ENCODE results near the gene MRPL42. TPM values are rescaled to one million over a fixed set of nuclear protein-coding genes. Genes with fewer than 3 reads are reported as not detected.

Gene MRPL42
- total and polyA plus RNA-seq, 2 experiments from 2014 or later: 41.5 to 92.5 TPM

- Histone ChIP-seq H3K27ac (no peak overlapping the region), H3K9me3 (ENCODE audit: low read depth) (no peaks in the 10 kb centered on the region), H3K36me3 (no peaks in the 10 kb centered on the region), H3K27me3 (peaks cover 3% of the 10 kb centered on the region), H3K4me1 (ENCODE audit: low read depth) (no peaks in the 10 kb centered on the region), H3K4me3 (no peak overlapping the region)
- TF ChIP-seq CTCF (IDR thresholded peaks at IDR 0.05; ENCODE audit: low read depth, low read length): no peak
- no peak for DNase-seq (ENCODE audit: low read depth in 1 of 2, low spot score in 1 of 2)
Measured at GRCh38 chr12:93460902-93461301, 6.4 kb upstream of the MRPL42 start.

DNA sequence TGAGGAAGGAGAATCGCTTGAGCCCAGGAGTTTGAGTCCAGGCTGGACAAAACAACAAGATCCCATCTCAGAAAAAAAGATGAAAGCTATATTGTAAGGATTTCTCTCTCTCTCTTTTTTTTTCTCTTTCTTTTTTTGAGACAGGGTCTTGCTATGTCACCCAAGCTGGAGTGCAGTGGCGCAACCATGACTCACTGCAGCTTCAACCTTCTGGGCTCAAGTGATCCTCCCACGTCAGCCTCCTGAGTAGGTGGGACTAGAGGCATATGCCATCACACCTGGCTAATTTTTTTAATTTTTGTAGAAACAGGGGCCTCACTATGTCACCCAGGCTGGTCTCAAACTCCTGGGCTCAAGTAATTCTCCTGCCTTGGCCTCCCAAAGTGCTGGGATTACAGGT is 5.8 kb upstream of the MRPL42 start:
- TF ChIP-seq CTCF (IDR thresholded peaks at IDR 0.05; ENCODE audit: low read depth, low read length): no peak
- peak in 1 of 2 donors; percentile 37 for DNase-seq (ENCODE audit: low read depth in 1 of 2, low spot score in 1 of 2)
- H3K9me3 ChIP-seq (ENCODE audit: low read depth): no peaks in the 10 kb centered on the region
- H3K36me3 ChIP-seq: no peaks in the 10 kb centered on the region
- H3K4me3 ChIP-seq: no peak overlapping the region
- H3K27me3 ChIP-seq: peaks cover 2% of the 10 kb centered on the region
- H3K27ac ChIP-seq: no peak overlapping the region
- H3K4me1 ChIP-seq (ENCODE audit: low read depth): no peaks in the 10 kb centered on the region

DNA sequence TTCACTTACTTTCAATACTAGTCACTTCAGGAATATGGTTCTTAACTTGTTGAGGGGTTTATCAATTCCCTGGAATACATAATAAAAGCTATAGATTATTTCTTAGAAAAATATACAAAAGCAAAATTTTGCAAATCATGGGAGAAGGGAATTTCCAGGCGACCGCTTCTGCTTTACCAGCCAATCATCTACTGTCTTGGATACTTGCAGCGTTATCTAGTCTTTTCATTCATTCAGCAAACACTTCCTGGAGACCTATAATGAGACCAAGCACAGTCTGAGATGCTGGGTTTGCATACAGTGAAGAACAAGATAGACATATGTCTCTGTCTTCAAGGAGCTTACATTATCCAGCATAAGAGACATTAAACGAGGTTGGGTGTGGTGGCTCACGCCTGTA is 1.5 kb upstream of the MRPL42 start:
- DNase-seq (ENCODE audit: low read depth in 1 of 2, low spot score in 1 of 2): no peak
- Histone ChIP-seq H3K36me3 (peaks cover 11% of the 10 kb centered on the region), H3K4me3 (no peak overlapping the region), H3K4me1 (ENCODE audit: low read depth) (peaks cover 11% of the 10 kb centered on the region), H3K27me3 (no peaks in the 10 kb centered on the region), H3K27ac (no peak overlapping the region), H3K9me3 (ENCODE audit: low read depth) (no peaks in the 10 kb centered on the region)
- no peak for TF ChIP-seq CTCF (IDR thresholded peaks at IDR 0.05; ENCODE audit: low read depth, low read length)

DNA sequence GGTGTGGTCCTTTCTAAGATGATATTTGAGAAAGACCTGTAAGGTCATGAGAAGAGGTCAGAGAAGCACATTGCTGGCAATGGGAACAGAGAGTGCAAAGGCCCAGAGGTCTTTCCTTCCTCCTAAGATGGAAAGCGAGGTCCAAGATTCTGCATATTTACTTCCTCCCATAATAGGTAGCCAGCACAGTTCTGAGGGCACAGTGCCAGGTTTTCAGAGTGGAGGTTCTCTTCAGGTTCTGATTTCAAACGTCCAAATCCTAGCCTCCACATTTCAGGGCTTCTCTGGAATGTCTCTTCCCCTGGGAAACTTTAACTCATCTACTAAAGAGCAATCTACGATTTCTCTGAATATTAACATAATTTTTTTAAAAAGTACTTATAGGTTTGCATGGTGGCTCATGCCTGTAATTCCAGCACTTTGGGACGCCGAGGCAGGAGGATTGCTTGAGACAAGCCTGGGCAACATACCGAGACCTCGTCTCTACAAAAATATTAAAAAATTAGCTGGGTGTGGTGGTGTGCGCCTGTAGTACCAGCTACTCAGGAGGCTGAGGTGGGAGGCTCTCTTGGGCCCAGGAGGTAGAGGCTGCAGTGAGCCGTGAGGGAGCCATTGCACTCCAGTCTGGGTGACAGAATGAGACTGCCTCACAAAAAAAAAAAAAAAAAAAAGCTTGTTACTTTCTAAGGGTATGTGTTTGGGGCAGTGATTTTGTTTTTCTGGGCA is 526 bp upstream of the MRPL42 start:
- H3K36me3 ChIP-seq: peaks cover 11% of the 10 kb centered on the region
- H3K27ac ChIP-seq: no peak overlapping the region
- H3K4me1 ChIP-seq (ENCODE audit: low read depth): peaks cover 11% of the 10 kb centered on the region
- no peak for DNase-seq (ENCODE audit: low read depth in 1 of 2, low spot score in 1 of 2)
- TF ChIP-seq CTCF (IDR thresholded peaks at IDR 0.05; ENCODE audit: low read depth, low read length): no peak
- no peaks in the 10 kb centered on the region for H3K27me3 ChIP-seq
- H3K4me3 ChIP-seq: peak overlapping the region; percentile 68
- no peaks in the 10 kb centered on the region for H3K9me3 ChIP-seq (ENCODE audit: low read depth)

DNA sequence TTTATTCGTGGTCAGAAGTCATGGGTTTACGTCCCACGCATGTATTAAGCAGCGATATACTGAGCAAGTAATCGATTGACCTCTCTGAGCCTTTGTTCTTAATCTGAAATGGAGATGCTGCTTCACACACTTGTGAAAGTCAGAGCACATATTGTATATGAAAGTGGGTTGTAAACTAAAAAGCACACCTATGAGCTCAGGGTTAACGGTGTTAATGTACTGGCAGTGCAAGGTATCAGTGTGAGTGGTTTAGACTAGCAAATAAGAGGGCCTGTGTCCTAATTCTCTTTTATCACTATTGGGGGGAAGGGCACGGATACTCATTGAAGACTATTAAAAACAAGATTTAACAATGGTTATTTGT is 676 bp downstream of the MRPL42 start:
- Histone ChIP-seq H3K4me1 (ENCODE audit: low read depth) (peaks cover 11% of the 10 kb centered on the region), H3K9me3 (ENCODE audit: low read depth) (no peaks in the 10 kb centered on the region), H3K4me3 (peak overlapping the region; percentile 68), H3K27me3 (no peaks in the 10 kb centered on the region), H3K27ac (peak overlapping the region; percentile 94), H3K36me3 (peaks cover 11% of the 10 kb centered on the region)
- TF ChIP-seq CTCF (IDR thresholded peaks at IDR 0.05; ENCODE audit: low read depth, low read length): no peak
- no peak for DNase-seq (ENCODE audit: low read depth in 1 of 2, low spot score in 1 of 2)
